ENCODE data around the gene PTTG2. TPM values are rescaled to one million over a fixed set of nuclear protein-coding genes. Genes with fewer than 3 reads are reported as not detected.
"Not testable (repeated sequence)": the region's sequence is repeated elsewhere in the genome, so short reads cannot be mapped to it uniquely, and the experiment has no call there.

PTTG2 gene
- total RNA-seq (2014; rRNA removed; shearing (Covaris generic)): not detected in 2 replicates

DNA sequence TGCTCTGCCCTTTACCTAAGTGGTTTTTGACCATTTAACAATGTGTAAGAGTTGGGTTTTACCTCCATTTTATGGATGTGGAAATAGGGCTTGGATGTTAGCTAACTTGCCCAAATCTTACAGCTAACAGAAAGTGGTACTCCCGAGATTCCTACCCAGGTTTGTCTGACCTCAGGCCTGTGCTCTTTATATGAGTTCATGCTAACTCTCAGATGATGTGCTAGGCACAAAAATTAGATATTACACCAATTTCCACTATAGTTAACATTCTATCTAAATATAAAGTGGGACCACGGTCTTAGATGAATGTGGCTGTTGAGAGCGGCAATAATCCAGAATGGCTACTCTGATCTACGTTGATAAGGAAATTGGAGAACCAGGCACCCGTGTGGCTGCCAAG, at the start of gene PTTG2:
TSS of gene PTTG2 (plus strand) at position 301 of the 400 bp plus-strand sequence. CDS start at position 338, 37 bp downstream.
- no peak for DNase-seq (ENCODE audit: low read depth)

DNA sequence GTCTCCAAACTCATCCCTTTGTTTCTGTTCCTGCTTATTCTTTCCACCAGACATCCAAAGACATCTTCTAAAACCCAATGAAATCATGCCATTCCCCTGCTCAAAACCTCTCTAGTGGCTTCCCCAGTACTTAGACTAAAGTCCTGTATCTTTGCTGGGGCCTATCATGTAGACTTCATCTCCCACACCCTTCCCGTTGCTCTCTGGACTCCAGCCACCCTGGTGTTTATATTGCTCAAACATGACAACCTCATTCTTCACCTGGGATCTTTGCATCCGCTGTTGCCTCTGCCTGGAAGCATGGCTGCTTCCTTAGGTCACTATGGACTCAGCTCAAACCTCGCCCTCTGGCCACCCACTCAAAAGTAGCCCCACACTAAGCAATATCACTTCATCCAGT, 45.7 kb upstream of the PTTG2 start:
- DNase-seq (ENCODE audit: low read depth): no peak

GRCh38 chr4:37917388-37917787, 42.8 kb upstream of the PTTG2 start:
- DNase-seq (ENCODE audit: low read depth): no peak

DNA sequence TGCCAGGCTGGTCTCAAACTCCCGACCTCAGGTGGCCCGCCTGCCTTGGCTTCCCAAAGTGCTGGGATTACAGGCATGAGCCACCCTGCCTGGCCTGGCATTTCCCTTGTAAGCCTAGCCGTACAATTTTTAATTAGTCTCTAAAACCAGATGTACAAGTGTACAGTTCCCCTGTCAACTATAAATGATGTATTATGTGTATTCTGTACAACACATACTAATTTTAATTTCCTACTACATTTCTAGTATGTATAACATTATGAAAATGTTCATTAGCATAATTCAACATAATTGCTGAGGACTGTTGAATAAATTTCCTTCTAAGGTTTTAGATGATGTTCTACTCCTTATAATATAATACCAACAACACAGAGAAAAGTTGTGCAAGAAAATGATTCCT, 41.5 kb upstream of the PTTG2 start:
- no peak for DNase-seq (ENCODE audit: low read depth)

GRCh38 chr4:37922328-37922727, 37.9 kb upstream of the PTTG2 start:
- DNase-seq (ENCODE audit: low read depth): peak; percentile 67

DNA sequence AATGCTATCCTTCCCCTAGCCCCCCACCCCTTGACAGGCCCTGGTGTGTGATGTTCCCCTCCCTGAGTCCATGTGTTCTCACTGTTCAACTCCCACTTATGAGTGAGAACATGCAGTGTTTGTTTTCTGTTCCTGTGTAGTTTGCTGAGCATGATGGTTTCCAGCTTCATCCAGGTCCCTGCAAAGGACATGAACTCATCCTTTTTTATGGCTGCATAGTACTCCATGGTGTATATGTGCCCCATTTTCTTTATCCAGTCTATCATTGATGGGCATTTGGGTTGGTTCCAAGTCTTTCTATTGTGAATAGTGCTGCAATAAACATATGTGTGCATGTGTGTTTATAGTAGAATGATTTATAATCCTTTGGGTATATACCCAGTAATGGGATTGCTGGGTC, 37.1 kb upstream of the PTTG2 start:
- DNase-seq (ENCODE audit: low read depth): not testable (repeated sequence)

- no peak for DNase-seq (ENCODE audit: low read depth)
Measured at GRCh38 chr4:37924946-37925345, 35.3 kb upstream of the PTTG2 start.

GRCh38 chr4:37927434-37927833, 32.8 kb upstream of the PTTG2 start:
- no peak for DNase-seq (ENCODE audit: low read depth)

DNA sequence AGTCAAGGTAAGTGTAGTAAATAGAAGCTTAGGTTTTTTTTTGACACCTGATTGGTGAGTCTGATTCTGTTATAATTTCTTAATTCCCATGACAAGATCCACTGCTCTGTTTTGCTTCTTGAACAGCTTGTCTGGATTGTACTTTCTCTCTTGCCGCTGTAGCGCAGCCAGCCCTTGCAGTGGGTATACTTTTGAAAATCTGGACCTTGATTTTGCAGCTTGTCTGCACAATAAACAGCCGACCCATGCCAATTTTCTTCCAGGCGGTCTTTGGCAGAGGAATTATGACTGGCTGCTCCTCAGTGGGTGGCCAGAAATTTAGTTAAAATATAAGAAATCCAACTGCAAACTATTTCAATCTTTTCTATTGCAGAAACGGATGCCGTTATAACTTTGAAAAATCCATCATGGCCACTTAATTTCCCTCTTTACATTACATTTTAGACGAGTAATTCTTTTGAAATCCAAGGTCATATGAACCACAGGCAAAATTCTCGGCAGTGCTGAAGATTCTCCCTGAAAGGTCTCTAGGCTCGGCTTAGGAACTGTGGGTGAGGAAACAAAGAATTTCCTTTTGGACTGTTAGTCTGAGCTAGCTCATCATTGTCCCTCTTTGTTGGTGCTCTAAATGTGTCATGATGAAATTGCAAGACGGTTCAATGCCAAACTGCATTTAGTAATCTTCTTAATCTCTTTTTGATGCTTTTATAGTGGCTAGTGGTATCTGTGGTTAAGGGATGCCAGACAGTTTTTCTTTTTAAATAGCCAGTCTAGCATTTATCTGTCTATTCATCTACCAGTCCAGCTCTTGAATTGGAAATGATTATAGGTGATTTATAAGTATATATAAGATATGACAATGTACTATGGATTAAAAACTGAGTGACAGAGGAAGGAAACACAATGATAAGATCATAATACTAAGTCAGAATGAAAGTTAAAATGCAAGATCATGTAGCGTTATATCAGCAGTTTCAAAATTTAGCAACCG, 31.5 kb upstream of the PTTG2 start:
- peak; percentile 22 for DNase-seq (ENCODE audit: low read depth)

DNA sequence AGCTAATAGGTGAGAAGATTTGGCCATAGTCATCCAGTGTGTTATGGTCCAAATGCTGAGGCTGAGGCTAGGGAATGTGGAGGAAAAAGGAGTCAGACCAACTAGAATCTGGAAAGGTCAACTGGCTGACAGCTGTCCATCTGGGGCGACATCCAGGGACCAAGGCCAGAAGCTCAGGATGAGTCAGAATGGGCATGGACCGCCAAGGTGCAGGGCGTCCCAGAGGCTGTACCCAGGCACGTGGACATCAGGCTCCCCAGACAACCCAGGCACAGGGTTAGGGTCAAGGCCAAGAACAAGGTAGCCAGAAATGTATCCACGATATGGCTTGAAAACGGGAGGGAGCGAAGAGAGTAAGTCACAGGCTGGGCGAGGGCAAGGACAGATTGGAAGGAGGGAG, 26.1 kb upstream of the PTTG2 start:
- no peak for DNase-seq (ENCODE audit: low read depth)

DNA sequence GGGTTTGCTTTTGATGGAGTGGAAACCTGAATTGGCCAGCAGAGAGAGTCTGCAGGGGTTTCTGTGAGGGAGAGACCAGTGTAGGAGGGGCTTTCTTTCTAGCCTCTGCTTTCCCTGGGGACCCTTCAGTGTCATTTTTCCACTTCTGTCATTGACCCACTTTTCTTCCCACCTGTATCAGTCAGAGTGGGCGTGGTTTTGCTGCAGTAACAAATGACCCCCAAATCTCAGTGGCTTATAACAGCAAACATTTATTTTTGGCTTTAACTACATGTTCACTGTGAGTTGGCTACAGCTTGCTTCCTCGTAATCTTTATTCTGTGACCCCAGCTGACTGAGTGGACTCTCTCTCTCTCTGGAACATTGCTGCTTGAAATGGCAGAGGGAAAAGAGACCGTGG, 25.6 kb upstream of the PTTG2 start:
- no peak for DNase-seq (ENCODE audit: low read depth)

DNA sequence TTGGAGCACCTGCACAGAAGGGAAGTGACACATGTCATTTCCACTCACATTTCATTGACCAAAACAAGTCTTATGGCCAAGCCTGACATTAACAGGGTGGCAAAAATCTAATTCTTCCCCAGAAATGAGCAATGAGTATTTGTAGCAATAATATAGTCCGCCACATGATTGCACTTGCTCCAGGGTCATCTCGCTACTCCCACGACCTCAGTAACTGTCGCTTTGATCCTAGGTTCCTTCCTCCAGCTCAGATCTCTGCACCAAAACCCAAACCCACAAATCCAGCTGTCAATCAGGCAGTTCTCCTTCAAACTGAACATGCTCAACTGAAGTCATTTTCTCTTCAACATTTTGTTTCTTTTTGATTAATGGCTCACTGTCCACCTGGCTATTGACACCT, 25.2 kb upstream of the PTTG2 start:
- DNase-seq (ENCODE audit: low read depth): no peak

DNA sequence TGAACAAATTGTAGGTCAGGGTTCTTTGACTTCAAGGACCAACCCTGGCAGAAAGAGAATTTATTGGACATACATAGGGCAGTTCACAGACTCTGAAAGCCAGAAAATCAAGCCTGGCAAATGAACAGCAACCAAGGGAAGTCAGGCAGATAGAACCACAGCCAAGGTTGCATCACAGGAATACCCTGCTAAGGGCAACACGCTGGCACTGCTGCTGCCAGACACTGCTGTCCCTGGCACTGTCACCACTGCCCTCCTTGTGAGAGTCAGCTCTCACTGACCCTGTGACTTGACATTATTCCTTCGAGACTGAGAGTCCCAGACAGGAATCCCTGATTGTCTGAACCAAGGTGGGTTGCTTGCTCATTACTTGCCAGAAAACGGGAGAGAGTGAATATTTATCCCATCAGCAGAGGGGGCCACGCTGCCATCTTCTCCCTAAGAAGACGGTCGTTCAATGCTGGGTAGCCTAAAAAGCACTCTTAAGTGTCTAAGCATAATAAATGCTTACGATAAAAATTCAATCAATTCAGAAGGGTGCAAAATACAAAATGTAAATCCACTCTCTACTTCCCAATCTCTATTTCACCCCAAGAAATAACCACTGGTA, 23.2 kb upstream of the PTTG2 start:
- DNase-seq (ENCODE audit: low read depth): no peak

DNA sequence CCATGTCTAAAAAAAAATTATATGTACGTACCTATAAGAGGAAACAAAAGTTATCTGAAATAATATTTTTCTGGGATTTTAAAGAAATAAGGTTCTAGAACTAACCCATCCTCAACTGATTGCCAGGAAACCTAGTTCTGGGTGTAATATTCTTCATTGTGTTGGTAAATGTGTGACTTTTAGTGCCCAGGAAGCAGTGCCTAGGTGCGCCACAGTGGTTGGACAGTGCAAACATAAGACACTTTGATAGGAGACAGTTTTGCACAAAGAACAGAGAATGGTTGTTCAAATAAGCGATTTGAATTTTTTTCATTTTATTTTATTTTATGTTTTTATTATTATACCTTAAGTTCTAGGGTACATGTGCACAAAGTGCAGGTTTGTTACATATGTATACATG, 22.0 kb upstream of the PTTG2 start:
- no peak for DNase-seq (ENCODE audit: low read depth)

DNA sequence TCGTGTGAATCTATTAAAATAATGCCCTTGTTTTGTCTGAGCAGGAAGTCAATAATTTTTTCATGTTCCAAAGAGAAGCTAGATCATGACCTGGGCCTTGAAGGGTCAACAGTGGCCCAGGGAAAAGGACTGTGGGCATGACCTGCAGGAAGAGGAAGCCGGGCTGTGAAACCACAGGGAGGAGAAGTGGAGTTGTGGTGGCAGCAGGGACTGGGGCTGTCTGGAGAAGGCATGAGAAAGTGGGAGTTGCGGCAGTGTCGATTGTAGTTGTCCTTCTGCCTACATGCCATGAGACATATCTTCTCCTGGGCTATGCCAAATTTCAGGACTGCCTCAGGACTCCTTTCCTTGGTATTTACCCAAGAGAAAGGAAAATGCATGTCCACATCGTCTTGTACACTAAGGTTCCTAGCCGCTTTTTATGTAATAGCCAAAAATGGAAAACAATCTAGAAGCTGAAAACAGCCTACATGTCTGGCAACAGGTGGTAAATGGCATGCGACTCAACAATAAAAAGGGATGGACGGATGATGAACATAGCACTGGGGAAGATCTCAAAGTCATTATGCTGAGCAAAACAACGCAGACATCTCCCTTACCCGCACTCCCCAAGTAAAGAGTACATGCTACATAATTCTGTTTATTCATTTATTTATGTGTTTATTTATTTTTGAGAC, 13.6 kb upstream of the PTTG2 start:
- DNase-seq (ENCODE audit: low read depth): no peak

- no peak for DNase-seq (ENCODE audit: low read depth)
Measured at GRCh38 chr4:37948542-37948941, 11.7 kb upstream of the PTTG2 start.

DNA sequence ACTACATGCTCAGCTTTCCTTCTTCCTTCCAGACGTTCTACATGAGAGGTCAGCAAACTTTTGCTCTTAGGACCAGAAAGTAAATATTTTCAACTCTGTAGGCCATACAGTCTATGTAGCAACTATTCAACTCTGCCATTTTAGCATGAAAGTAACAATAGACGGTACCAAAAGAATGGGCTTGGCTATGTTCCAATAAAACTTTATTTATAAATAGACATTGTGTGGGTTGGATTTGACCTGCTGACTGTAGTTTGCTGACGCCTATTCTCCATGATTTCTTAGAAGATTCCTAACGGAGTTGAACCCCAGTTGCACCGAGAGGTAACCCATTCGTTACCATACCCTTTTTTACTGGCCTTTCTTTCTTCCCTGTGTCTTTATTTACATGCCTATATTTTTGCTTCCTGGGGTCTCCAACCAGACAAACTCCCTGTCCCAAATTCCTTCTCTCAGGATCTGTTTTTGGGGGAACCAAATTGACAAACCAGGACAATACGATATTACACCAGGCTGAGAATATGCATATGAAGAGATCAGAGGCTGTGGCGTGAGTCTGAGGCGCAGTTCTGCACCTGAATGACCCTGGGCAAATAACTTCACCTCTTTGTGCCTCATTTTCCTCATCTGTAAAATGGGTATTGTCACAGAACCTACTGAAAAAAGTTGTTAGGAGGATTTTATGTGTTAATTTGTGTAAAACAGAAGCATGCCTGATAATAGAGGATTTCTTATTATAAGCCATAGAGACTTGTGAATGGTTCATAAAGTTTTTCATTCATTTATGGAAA, 10.4 kb upstream of the PTTG2 start:
- no peak for DNase-seq (ENCODE audit: low read depth)

DNA sequence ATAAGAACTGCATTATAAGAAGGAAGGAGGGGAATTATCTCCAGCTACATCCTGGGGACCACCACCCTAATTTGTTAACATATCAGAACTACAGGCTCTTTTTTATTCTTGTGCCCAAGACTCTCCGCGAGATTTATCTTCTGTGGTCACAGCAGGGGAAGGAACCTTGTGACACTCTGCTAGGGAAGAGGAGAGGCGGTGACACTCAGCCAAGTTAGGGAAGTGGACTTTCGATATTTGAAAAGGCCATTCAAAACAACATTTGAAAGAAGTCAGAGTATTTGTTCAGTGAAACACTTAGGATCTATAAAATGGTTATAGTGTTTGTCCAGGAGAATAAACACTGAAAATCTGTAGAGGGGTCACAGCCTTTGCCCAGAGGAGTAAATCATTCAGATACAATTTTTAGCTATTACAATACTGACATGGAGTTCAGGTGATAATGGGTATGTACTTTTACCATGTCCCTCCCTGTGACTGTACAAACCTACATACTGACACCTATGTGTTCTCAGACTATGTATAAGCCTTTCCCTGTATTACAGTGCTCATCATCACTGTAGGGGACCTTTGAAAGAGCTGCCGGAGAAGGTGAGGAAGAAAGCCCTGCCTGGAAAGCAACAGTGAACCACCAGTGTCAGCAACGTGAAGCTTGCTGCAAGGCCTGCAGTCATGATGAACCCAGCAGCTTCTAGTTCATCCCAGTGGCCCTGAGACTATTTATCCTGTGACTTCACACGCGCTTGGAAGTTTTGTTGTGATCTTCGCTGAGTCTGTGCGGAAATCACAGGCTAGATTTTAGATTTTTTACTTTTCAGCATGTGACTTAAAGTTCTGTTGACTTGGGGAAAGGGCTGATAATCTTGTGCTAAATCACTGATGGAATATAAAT, 8.5 kb upstream of the PTTG2 start:
- DNase-seq (ENCODE audit: low read depth): no peak

DNA sequence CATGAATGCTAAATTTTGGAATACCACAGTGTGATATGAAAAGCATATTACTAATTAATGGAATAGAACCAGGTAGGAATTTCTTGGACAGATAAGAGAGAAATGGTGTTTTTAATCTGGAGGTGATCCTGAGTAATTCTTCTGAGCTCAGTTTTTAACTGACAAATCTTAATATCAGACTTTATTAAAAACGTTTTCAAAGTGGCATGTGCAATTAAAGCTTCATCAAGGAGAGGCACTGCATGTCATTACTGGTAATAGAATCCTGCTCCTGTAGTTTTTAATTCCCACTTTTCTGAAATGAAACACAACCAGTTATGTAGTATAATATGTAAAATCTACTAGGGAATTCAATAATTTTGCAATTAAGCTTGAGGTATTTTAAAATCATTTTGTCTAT, 7.0 kb upstream of the PTTG2 start:
- no peak for DNase-seq (ENCODE audit: low read depth)

- DNase-seq (ENCODE audit: low read depth): peak; percentile 37
Measured at GRCh38 chr4:37953620-37954293, 6.4 kb upstream of the PTTG2 start.

All from Daoy (cell line).